AG04449 (cell line): Measurements from ENCODE around the gene HMGCS2.

Experiments
- CTCF ChIA-PET: fragments of 350-600 bp; formaldehyde crosslinking; extraction: SDS; loops from one replicate; lab custom pipeline; 2021; ENCODE audit warnings: antibody characterized with exemption; lab: Yijun Ruan, JAX
- POLR2A ChIA-PET: fragments of 400-600, 350-600 bp; formaldehyde crosslinking; extraction: SDS; loops from one replicate; lab custom pipeline; 2020; ENCODE audit warnings: antibody characterized with exemption, inconsistent platforms; lab: Yijun Ruan, JAX
- DNase-seq: peaks from one replicate; pipeline ENCODE4 v3.0.0-alpha.2; 2010; ENCODE audit warnings: low read depth, low spot score
- H3K4me3 ChIP-seq: 2 replicates; pipeline ENCODE4 v1.5.1; 2011; ENCODE audit warnings: low read depth, mild to moderate bottlenecking, control low read depth, low read length
- CTCF ChIP-seq: IDR thresholded peaks from one replicate; pipeline ENCODE4 v1.5.1; 2011; ENCODE audit warnings: mild to moderate bottlenecking, moderate library complexity, low read length, control low read depth, inconsistent platforms; ENCODE audit not compliant: insufficient read depth; ENCODE audit errors: missing control alignments

Gene HMGCS2

GRCh38 chr1:119740896-119741780 is 27.6 kb downstream of the HMGCS2 start:
- no peak overlapping the region for H3K4me3 ChIP-seq
- no peak for TF ChIP-seq CTCF
- POLR2A ChIA-PET, result interaction anchor here (0.9 kb wide), 1 partner anchor 30 kb away, joined by 3 read pairs; the partner anchor contains the start of gene PHGDH
- CTCF ChIA-PET, result interaction anchor here (1.3 to 6.3 kb wide), 4 partner anchors 7 to 66 kb away, joined by 3 to 77 read pairs (median 38); no protein-coding TSS in a partner anchor
- DNase-seq, result no peak

GRCh38 chr1:119740261-119740660 is 28.4 kb downstream of the HMGCS2 start:
- no peak overlapping the region for H3K4me3 ChIP-seq
- DNase-seq, result no peak
- ChIA-PET CTCF (interaction anchor here (1.6 kb wide), 1 partner anchor 129 kb away, joined by 5 read pairs; no protein-coding TSS in a partner anchor), POLR2A (no interaction called here)
- no peak for TF ChIP-seq CTCF

GRCh38 chr1:119739150-119739549 is 29.6 kb downstream of the HMGCS2 start:
- DNase-seq, result no peak
- ChIA-PET POLR2A (no interaction called here), CTCF (interaction anchor here (1.6 kb wide), 1 partner anchor 128 kb away, joined by 5 read pairs; no protein-coding TSS in a partner anchor)
- TF ChIP-seq CTCF, result no peak
- no peak overlapping the region for H3K4me3 ChIP-seq

GRCh38 chr1:119738100-119738720 is 30.5 kb downstream of the HMGCS2 start:
- DNase-seq, result no peak
- POLR2A ChIA-PET, result no interaction called here

GRCh38 chr1:119737040-119737682 is 31.5 kb downstream of the HMGCS2 start:
- ChIA-PET POLR2A (no interaction called here), CTCF (interaction anchor here (1.0 to 1.1 kb wide), 2 partner anchors 8 to 15 kb away, joined by 3 to 4 read pairs; no protein-coding TSS in a partner anchor)
- no peak overlapping the region for H3K4me3 ChIP-seq
- no peak for TF ChIP-seq CTCF
- no peak for DNase-seq

More at GRCh38 chr1:119738100-119738720, 30.5 kb downstream of the HMGCS2 start:
- no peak for TF ChIP-seq CTCF
- H3K4me3 ChIP-seq, result no peak overlapping the region
- CTCF ChIA-PET, result no interaction called here
